Lung (tissue), 12 donors: ENCODE data around the gene MAST2. TPM values are rescaled to one million over a fixed set of nuclear protein-coding genes. Genes with fewer than 3 reads are reported as not detected.

Experiments
- ATAC-seq: fragments of 200-7000 bp; cut with Tn5 transposase; one replicate; pipeline ENCODE4 v1.9.1; 2020; ENCODE audit warnings: moderate number of reproducible peaks; ENCODE audit not compliant: insufficient read depth, low FRiP score
- DNase-seq, 3 donors: peaks; one replicate each; pipeline ENCODE4 v3.0.0-alpha.2; 2013 to 2017
- H3K27ac ChIP-seq, 2 donors: one replicate each; pipeline ENCODE4 v1.5.1; 2013; ENCODE audit warnings: mild to moderate bottlenecking in 2 of 2, moderate library complexity in 2 of 2, control low read depth in 1 of 2, inconsistent platforms in 1 of 2, low read depth in 1 of 2, low read length in 1 of 2
- H3K27me3 ChIP-seq, 3 donors: one replicate each; pipeline ENCODE4 v1.5.1; 2013; ENCODE audit warnings: low read length in 2 of 3; ENCODE audit not compliant: control insufficient read depth in 3 of 3, insufficient read depth in 3 of 3
- H3K36me3 ChIP-seq, 4 donors: one replicate each; pipeline ENCODE4 v1.5.1; 2013; ENCODE audit warnings: low read length in 4 of 4, mild to moderate bottlenecking in 1 of 4, moderate library complexity in 1 of 4; ENCODE audit not compliant: control insufficient read depth in 4 of 4, insufficient read depth in 4 of 4
- H3K4me1 ChIP-seq, 5 donors: one replicate each; pipeline ENCODE4 v1.5.1; 2013; ENCODE audit warnings: low read length in 5 of 5, mild to moderate bottlenecking in 2 of 5, moderate library complexity in 1 of 5; ENCODE audit not compliant: control insufficient read depth in 5 of 5, insufficient read depth in 5 of 5
- H3K4me3 ChIP-seq: one replicate; pipeline ENCODE4 v1.5.1; 2013; ENCODE audit warnings: mild to moderate bottlenecking, control low read depth, moderate library complexity
- H3K9ac ChIP-seq, 2 donors: one replicate each; pipeline ENCODE4 v1.5.1; 2013; ENCODE audit warnings: low read length in 2 of 2, control low read depth in 1 of 2; ENCODE audit not compliant: insufficient read depth in 1 of 2
- H3K9me3 ChIP-seq, 4 donors: one replicate each; pipeline ENCODE4 v1.5.1; 2013; ENCODE audit warnings: low read length in 3 of 4, mild to moderate bottlenecking in 1 of 4, moderate library complexity in 1 of 4; ENCODE audit not compliant: control insufficient read depth in 4 of 4, insufficient read depth in 3 of 4
- WGBS, 2 donors: extraction: QIAGEN DNeasy Blood & Tissue Kit; methylation state at CpG; one replicate each; pipeline ENCODE4 v1.1.7; 2013; 5-methylcytosine and 5-hydroxymethylcytosine counted together
- polyA plus RNA-seq, 2 donors: library from polyadenylated mRNA; stranded (reverse); fragments of 200-250 nt; gene quantifications; one replicate each; pipeline ENCODE4 v1.2.1, GENCODE V29; 2013
- total RNA-seq, 2 donors: library from RNA; depleted of rRNA in 1 of 2; stranded (reverse); fragments of >200 nt in 1 of 2; gene quantifications; one replicate each; pipeline ENCODE4 v1.2.1, GENCODE V29; 2014 to 2021
- TF ChIP-seq, protein P1 (sequence below): IDR thresholded peaks from 2 replicates; pipeline ENCODE4 v1.5.1; 2012; ENCODE audit warnings: mild to moderate bottlenecking; ENCODE audit errors: control extremely low read depth, extremely low read depth
- donor health status: control.
- donor health status: control.
- donor health status: Bipolar disorder and iron deficiency.
- donor health status: healthy.
- donor health status: DM: yes; HTN: yes; CAD: no.

MAST2 gene
- total and polyA plus RNA-seq, 4 donors: 10.5 to 28.6 (median 19.1) TPM

GRCh38 chr1:46068525-46068924, 265.1 kb downstream of the MAST2 start:
- Histone ChIP-seq H3K4me1 (peaks cover 0 to 6% (median 0%) of the 10 kb centered on the region in 5 donors), H3K27ac (no peak overlapping the region), H3K4me3 (no peak overlapping the region), H3K9ac (no peak overlapping the region), H3K36me3 (peaks cover 0 to 15% (median 10%) of the 10 kb centered on the region in 4 donors), H3K9me3 (no peaks in the 10 kb centered on the region), H3K27me3 (no peaks in the 10 kb centered on the region)
- TF ChIP-seq, protein P1, sequence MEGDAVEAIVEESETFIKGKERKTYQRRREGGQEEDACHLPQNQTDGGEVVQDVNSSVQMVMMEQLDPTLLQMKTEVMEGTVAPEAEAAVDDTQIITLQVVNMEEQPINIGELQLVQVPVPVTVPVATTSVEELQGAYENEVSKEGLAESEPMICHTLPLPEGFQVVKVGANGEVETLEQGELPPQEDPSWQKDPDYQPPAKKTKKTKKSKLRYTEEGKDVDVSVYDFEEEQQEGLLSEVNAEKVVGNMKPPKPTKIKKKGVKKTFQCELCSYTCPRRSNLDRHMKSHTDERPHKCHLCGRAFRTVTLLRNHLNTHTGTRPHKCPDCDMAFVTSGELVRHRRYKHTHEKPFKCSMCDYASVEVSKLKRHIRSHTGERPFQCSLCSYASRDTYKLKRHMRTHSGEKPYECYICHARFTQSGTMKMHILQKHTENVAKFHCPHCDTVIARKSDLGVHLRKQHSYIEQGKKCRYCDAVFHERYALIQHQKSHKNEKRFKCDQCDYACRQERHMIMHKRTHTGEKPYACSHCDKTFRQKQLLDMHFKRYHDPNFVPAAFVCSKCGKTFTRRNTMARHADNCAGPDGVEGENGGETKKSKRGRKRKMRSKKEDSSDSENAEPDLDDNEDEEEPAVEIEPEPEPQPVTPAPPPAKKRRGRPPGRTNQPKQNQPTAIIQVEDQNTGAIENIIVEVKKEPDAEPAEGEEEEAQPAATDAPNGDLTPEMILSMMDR: no peak
- ATAC-seq (no peak), DNase-seq (no peak)
- WGBS, 2 donors: 87 to 92% methylated on average over 3 of the region's 3 CpGs

- Histone ChIP-seq H3K36me3 (peaks cover 0 to 17% (median 11%) of the 10 kb centered on the region in 4 donors), H3K9me3 (no peaks in the 10 kb centered on the region), H3K4me1 (peaks cover 0 to 5% (median 0%) of the 10 kb centered on the region in 5 donors), H3K4me3 (no peak overlapping the region), H3K27ac (peak overlapping the region in 1 of 2 donors; percentile 33), H3K27me3 (no peaks in the 10 kb centered on the region), H3K9ac (no peak overlapping the region)
- ATAC-seq (no peak), DNase-seq (no peak)
- TF ChIP-seq, protein P1: no peak
- 45 to 73% methylated on average over 6 of the region's 6 CpGs for WGBS, 2 donors
Observed at GRCh38 chr1:46070164-46070814, 266.9 kb downstream of the MAST2 start.

DNA sequence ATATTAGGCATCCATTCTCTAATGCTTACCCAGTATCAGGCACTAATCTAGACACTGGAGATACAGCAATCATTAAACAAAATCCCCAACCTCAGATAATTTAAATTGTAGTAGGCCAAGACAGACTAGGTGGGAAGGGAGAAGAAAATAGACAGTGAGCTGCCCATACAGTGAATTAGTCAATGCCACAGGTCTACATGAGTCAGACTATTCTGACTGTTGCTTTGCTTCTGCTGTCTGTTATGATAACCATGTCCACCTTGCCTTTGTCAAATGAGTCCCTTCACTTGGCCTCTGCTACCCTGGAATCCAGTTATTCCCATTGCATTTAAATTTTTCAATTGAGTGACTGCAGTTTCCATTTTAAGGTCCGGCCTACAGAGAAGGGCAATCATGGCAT, 269.6 kb downstream of the MAST2 start:
- TF ChIP-seq, protein P1: no peak
- DNase-seq (no peak), ATAC-seq (no peak)
- H3K9ac ChIP-seq: no peak overlapping the region
- peaks cover 0 to 4% (median 0%) of the 10 kb centered on the region in 5 donors for H3K4me1 ChIP-seq
- no peaks in the 10 kb centered on the region for H3K9me3 ChIP-seq
- WGBS, 2 donors: 97% methylated on average over 1 of the region's 1 CpG
- H3K27me3 ChIP-seq: no peaks in the 10 kb centered on the region
- peaks cover 0 to 10% (median 8%) of the 10 kb centered on the region in 4 donors for H3K36me3 ChIP-seq
- H3K4me3 ChIP-seq: no peak overlapping the region
- no peak overlapping the region for H3K27ac ChIP-seq
